GM18867 (cell line): ENCODE results near the gene ZDHHC7.

Experiments used
- ATAC-seq: cut with Tn5 transposase; IDR thresholded peaks from one replicate; pipeline ENCODE4 v1.9.1; 2021; ENCODE audit warnings: mild to moderate bottlenecking, moderate library complexity; ENCODE audit not compliant: unreplicated experiment

Gene ZDHHC7

GRCh38 chr16:84970447-84971127 is 40.7 kb downstream of the ZDHHC7 start:
- peak; percentile 71 for ATAC-seq

- ATAC-seq: no peak
These were observed 43.5 kb downstream of the ZDHHC7 start for GRCh38 chr16:84967828-84968227.

DNA sequence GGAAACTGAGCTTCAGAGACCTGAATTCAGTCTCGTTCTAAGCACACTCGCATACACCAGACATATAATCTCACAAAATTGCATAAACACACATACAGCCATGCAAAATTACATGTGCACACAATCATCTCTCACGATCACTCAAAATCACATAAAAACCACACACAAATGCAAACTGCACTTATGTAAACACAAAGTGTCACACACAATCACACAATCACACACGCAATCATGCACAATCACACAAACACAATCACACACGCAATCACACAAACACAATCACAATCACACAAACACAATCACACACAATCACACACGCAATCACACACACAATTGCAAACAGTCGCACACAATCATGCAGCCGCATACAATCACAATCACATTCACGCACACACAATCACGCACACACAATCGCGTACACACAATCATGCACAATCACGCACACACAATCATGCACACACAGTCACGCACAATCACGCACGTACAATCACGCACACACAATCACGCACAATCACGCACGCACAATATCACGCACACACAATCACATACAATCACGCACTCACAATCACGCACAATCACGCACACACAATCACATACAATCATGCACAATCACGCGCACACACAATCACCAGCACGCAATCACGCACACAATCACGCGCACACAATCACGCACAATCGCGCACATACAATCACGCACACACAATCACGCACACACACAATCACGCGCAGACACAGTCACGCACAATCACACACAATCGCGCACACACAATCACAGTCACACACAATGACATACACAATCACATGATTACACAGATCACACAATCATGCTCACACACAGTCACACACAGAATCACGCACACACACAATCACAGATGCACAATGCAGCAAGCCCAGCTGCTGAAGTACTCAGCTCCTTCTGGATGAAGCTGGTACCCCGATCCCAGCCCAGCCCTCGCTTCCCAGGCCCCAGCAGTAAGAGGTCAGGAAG is 45.6 kb downstream of the ZDHHC7 start:
- no peak for ATAC-seq

GRCh38 chr16:84964386-84965128 is 46.8 kb downstream of the ZDHHC7 start:
- ATAC-seq: no peak

- no peak for ATAC-seq
These were observed 48.3 kb downstream of the ZDHHC7 start for GRCh38 chr16:84963066-84963465.

DNA sequence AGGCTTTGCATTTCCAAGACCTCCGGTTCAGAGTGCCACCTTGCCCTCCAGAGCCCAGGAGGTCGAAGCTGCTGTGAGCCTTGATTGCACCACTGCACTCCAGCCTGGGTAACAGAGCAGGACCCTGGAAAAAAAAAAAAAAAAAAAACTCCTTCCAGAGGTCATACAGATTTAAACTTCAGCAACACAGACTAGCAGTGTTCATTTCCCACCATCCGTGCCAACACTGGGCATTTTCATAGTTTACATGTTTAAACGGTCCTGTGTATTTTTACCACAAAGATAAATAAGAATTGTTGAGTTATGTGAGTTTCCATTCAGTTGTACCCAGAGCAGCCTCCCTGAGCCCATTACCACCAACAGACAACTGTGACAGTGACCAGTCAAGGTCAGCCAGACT is 50.4 kb downstream of the ZDHHC7 start:
- no peak for ATAC-seq

GRCh38 chr16:84959784-84960417 is 51.4 kb downstream of the ZDHHC7 start:
- ATAC-seq: no peak

DNA sequence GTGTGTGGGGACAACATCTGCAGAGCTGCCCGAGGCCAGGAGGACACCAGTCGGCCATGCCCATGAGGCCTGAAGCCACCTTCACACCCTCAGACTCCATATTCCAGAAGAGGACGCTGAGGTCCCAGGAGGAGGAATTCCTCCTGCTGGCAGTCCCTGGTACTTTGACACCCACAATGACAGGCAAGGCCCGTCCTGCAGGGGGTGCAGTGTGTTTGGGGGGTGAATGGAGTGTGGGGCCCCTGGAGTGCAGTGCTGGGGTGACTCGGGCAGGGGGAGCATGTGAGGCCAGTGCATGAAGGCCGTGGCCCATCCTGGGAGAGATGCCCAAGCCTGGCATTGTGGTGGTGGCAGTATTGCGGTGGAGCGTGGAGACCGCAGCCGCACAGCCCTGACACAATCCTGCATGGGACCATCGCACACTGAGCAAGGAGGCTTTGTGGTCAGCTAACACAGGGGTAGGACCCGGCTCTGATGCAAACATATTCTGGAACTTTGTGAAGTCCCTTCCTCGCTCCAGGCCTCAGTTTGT is 52.2 kb downstream of the ZDHHC7 start:
- no peak for ATAC-seq

DNA sequence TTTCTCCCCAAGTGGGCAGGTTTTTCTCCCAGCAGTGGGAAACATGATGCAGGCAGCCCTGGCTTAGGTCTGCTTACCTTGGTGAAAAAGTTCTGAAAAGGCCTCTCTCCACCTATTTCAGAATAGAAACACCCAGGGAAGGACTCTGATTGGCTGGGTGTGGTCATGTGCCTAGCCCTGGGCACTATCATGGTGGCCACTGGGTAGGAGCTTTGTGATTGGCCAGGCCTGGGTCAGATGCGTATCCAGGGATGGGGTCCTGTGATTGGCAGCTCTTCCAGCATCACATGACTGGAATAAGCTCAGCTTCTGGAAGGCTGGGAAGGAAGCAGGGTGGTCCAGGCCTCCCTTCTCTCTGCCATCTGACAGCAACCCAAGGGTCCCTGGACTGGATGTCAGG is 53.5 kb downstream of the ZDHHC7 start:
- no peak for ATAC-seq

DNA sequence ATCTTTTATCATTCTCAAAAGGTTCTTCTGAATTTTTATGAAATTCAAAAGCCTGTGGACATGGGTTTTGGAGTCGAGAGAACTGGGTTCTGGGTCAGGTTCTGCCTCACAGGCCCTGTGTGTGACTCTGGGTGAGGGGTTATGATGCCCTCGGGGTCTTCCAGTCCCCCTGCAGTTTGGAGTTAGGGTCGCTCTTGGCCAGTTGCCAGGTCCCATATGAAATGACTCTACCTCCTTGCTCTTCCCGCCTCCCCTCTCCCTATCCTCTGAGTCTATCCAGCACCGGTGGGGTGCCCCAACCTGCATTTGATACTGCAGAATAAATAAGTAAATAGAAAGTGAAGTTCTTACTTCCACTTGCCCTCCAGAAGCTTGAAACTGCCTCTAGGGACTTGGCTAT is 54.1 kb downstream of the ZDHHC7 start:
- no peak for ATAC-seq

DNA sequence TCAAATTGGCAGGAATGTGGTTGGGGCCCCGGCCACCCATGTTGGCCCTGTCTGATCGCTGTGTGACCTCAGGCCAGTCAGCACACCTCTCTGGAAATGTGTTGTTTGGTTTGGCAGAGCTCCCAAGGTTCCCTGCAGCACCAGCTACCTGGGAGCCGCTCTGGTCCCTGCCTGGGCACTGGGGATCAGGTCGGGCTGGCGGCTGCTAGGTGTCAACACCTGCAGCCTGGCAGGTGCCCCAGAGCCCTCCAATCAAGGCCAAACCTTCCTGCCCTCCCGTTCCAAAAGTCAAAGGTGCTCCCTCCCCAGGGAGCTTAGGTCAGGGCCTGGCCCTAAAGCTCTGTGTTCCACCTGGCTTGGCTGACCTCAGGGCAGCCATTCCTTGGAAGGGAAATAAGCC is 55.9 kb downstream of the ZDHHC7 start:
- no peak for ATAC-seq

- ATAC-seq: no peak
These were observed 58.1 kb downstream of the ZDHHC7 start for GRCh38 chr16:84953190-84953746.

- ATAC-seq: peak; percentile 68
These were observed 58.8 kb downstream of the ZDHHC7 start for GRCh38 chr16:84952335-84953189.

DNA sequence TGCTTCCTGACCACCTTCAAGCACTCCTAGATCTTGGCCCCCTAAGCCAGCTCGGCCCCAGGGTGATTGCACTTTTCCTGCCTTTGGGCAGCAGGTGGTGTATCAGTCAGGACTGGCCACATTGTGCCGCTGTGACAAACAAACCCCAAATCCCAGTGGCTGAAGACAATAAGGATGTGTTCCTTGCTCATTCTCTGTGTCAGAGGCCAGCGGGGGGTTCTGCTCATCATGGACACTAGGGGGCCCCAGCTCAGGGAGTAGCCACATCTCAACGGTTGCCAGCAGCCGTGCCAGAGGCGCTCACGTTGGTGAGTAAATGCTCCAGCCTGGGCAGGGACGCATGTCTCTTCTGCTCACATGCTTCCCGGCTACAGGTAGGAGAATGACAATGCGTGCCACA is 60.4 kb downstream of the ZDHHC7 start:
- ATAC-seq: no peak

- ATAC-seq: no peak
These were observed 61.4 kb downstream of the ZDHHC7 start for GRCh38 chr16:84949772-84950436.

GRCh38 chr16:84948851-84949610 is 62.3 kb downstream of the ZDHHC7 start:
- no peak for ATAC-seq

GRCh38 chr16:84947996-84948850 is 63.1 kb downstream of the ZDHHC7 start:
- ATAC-seq: no peak
